SIG-M5 (cell line): ENCODE data around the gene GTPBP8.

Source experiments
- DNase-seq: peaks from one replicate; lab custom pipeline; 2025; lab: John Stamatoyannopoulos, UW

GTPBP8 gene

DNA sequence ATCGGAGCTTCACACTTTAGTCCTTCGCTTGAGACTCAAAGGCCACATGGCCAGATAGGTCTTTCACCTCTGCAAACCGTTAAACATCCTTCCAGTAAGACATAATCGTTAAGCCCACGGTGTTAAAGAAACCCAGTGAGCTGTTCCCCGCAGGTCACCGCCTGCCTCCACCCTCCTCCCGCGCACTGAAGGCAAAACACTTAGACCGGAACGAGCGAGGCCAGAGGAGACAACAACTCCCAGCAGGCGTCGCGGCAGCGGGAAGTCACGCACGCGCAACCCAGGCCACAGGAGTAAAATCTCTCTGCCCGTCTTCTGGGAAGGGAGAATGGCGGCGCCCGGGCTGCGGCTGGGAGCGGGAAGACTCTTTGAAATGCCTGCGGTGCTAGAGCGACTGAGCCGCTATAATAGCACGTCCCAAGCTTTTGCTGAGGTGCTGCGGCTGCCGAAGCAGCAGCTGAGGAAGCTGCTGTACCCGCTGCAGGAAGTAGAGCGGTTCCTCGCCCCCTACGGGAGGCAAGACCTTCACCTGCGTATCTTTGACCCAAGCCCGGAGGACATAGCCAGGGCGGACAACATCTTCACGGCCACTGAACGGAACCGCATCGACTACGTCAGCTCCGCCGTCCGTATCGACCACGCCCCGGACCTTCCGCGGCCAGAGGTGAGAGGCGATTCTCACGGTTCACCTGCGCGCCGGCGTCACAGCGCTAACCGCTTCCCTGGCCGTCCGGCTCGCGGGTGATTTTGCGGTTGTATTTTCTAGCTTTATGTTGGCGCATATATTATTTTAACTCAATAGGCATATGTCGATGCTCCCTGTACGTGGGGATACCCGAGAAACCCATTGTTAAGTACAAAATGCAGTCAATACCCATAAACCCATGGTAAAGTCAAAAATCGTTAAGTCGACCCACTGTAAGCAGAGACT lies at the start of gene GTPBP8:
Gene GTPBP8 (plus strand): TSS at position 313 of the 931 bp plus-strand sequence. CDS start 16 bp downstream, at position 329.
- peak; percentile 51 for DNase-seq

DNA sequence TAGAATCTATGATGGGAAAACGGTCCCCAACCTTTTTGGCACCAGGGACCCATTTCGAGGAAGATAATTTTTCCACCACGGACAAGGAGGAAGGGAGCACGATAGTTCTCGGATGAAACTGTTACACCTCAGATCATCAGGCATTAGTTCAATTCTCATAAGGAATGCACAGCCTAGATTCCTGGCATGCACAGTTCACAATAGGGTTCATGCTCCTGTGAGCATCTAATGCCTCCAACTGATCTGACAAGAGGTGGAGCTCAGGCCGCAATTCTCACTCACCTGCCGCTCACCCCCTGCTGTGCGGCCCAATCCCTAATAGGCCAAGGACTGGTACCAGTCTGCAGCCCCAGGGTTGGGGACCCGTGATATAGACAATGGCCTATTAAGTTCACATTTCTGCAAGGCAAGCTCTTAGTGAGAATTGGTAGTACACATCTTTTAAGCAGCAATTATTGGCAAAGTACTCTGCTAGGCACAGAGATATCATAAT lies 42.4 kb upstream of the GTPBP8 start:
- no peak for DNase-seq

DNA sequence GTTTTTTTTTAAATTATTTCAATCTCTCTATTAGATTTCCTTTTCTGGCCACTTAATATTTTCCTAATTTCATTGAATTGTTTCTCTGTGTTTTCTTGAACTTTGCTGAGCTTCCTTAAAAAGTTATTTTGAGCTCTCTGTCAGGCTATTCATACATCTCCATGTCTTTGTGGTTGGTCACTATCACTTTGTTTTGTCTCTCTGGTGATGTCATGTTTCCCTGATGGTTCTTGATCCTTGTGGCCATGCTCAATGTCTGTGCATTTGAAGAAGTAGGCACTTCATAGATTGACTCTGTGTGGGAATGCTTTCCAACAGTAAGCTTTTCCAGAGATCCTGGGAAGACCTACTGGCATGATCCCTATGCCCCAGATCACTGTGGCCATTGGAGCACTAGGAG lies 34.4 kb upstream of the GTPBP8 start:
- no peak for DNase-seq

DNA sequence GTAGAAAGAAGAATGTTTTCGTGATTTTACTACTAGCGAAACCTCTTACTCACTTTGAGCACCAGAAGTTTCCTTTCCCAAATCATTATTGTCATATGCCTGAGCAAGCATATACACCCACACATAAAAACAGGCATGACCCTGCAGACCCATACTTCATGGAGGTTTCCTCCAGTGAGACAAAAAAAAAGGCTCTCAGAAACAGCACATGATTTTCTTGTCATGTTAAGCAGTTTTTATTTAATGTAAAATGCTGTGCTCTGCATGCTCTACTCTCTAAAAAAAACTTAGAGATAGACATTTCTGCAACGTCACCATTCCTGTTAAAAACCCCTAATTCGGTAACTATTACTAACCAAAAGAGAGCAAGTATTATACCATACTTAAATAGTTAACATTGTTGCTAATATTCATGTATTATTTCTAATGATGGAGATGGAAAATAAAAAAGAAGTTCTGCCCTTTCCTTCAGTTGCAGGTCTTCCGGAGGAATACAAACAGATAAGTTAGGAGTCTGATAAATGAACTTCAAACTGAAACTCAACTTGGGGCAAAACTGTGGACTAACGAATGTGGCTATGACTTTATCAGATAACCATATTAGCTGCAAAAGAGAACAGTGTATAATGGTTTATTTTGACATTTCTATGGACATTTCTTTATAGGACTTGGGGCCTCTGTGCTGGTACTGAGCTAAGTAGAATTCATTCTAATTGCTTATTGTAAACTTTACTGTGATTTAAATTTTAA lies 31.8 kb upstream of the GTPBP8 start:
- DNase-seq, result no peak

DNA sequence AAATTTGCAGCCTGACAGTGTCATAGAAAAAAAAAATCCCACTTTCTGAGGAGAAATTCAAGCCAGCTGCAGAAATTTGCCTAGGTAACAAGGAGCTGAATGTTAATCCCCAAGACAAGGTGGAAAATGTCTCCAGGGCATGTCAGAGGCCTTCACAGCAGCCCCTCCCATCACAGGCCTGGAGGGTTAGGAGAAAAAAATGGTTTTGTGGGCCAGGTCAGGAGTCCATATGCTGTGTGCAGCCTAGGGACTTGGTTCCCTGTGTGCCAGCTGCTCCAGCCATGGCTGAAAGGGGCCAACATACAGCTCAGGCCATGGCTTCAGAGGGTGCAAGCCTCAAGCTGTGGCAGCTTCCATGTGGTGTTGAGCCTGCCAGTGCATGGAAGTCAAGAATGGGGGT lies 27.1 kb upstream of the GTPBP8 start:
- DNase-seq, result no peak

DNA sequence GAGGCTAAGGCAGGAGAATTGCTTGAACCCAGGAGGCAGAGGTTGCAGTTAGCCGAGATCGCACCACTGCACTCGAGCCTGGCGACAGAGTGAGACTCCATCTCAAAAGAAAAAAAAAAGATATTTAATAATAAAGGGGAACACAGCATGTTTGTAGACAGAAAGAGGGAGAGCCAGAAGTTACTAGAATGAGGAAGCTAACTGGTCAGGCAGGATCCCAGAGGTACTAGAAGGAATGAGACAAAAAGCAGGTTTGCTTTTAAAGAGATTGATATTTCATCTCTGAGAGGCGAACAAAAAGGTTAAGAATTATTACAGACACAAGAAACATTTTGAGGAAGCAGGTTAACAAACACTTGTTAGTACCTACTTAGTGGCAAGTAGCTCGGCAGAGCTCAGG lies 25.1 kb upstream of the GTPBP8 start:
- no peak for DNase-seq

DNA sequence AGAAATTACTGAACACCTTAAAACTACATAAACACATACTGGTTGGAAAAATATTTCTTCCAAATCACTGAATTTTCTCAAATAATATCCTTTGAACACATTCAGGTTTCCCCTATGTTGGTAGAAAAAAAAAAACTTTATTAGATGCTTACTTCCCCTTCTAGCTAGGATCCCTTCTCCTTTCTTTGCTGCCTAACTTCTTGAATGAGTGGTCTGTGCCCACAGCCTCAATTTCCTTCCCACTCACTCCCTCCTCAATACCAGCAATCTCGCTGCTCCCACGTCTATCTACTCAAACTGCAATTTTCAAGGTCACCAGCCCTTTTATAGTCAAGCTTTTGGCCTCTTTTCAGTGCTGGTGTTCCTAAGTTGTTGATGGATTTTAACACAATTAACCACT lies 24.2 kb upstream of the GTPBP8 start:
- peak; percentile 72 for DNase-seq

DNA sequence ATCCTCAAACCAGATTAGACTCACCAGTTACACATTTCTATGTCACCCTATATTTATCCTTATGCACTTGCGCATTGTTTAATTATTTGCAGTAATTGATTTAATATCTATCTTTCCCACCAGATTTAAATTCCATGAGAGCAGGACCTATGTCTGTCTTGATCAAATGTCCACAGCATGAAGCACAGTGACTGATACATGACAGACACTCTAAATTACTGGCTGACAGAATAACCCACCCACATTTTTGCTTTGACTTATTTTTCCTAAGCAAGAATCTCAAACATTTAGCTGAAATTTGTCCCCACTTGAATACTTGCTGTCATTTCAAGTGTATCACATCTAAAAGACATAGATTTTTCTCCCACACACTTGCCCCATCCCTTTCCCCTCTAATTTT lies 23.4 kb upstream of the GTPBP8 start:
- DNase-seq, result no peak

DNA sequence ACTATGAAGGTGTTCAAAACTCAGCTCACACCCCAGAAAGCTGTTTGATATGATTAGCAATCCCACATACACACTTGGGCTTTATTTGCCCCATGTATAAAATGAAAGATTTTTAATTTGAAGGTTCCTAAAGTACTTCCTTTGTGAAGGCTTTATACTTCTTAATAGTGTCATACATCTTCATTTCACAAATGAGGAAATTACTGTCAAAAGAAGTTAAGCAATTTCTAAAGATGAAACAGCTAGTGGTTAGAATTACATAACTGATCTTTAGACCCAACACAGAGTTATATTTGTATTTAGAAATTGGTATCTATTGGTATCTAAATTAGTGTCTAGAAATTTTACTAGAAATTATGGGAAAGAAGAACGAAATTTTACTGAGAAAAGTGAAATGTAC lies 23.0 kb upstream of the GTPBP8 start:
- peak; percentile 79 for DNase-seq

DNA sequence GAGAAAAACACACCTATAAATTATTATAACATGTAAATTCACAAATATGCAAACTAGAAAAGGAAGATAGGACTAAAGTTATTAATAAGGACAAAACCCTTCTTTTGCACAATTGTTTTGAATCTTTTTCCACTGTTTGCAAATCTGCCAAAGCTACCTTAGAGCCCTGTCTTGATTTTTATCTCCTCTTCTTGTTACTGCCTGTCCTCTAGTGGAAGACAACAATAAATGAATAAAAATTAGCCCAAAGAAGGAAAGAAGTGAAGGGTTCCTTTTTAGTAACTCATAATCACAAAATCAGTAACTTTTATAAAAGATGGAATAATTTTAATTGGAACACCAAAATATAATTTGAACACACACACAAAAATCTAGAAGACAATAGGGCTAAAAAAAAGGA lies 18.6 kb upstream of the GTPBP8 start:
- DNase-seq, result no peak

DNA sequence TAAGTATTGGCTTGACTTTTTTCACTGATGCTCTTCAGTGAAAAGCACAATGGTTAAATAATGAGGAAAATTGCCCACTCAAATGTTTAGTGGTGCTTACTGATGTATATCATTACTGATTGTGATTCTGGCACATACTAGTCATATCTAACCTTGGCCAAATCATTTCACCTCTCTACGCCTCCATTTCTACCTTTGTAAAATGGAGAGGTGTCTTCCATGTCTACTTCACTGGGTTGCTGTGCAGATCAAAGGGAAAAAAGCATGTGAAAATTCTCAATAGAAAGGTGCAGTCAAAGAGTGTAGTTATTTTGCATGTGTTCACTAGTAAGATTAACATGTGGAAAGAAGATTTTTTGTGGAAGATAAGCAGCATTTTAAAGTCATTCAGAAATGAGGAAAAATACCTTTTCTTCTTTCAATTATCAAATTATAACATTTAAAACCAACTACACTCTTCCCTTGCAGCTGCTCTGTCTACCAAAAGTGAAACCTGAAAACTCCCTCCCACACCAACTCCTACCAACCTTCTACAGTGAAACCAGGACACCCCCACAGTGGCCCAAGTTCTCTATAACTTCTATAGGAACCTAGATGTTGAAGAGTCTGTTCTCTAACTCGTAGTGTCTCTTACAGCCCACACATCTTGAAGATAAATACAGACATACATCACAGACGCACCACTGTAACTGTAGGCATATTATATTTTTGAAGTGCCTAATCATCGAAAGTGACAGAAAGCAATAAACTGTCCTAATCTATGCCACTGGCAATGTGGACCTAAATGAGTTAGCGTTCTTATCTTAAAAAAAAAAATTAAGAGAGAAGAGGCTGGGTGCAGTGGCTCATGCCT lies 17.2 kb upstream of the GTPBP8 start:
- no peak for DNase-seq

DNA sequence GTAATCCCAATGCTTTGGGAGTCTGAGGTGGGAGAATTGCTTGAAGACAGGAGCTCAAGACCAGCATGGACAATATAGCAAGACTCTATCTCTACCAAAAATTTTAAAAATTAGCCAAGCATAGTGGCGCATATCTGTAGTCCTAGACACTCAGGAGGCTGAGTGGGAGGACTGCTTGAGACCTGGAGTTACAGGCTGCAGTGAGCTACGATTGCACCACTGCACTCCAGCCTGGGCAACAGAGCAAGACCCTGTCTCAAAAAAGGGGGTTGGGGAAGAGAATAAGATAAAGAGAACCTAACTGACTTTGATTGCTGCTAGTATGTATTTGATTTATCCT lies 16.6 kb upstream of the GTPBP8 start:
- no peak for DNase-seq

DNA sequence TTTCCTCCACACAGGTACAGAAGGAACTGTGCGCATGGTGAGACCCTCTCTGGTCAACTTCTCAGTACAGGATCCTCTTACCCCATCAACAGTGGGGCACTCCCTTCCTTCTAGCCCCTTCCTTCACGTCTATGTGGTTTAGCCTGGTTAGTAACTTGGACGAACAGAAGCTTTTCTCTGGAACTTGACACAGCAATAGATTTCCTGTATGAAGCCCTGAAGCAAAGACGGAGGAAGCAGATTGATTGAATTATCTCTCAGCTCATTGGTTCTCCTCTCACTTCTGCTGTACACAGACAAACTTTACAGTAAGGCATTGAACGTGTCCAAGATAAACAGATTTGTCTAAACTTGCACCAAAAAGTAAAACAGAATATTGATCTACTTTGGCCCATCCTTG lies 15.9 kb upstream of the GTPBP8 start, which contains the start of gene CD200R1:
Gene CD200R1 (minus strand): TSS at position 210 of the 400 bp plus-strand sequence. CDS start 246 bp downstream, outside the sequence.
- no peak for DNase-seq

DNA sequence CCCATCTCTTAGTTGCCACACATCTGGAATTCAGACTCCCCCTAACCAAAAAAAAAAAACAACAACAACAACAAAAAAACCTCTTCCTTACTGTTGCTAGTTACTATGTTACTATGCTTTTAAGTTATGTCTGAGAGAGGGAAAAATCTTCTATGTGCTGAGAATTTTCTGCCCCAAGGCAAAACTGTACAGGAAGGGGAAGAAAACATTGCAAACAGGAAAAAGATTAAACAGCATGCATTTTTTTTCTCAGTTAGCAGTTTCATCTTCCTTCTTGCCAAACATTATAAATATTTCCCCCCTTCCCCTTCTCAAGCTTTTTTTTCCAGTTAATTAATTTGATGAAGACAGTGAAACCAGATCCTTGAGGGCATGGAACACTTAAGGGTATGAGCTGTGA lies 14.8 kb upstream of the GTPBP8 start:
- no peak for DNase-seq

DNA sequence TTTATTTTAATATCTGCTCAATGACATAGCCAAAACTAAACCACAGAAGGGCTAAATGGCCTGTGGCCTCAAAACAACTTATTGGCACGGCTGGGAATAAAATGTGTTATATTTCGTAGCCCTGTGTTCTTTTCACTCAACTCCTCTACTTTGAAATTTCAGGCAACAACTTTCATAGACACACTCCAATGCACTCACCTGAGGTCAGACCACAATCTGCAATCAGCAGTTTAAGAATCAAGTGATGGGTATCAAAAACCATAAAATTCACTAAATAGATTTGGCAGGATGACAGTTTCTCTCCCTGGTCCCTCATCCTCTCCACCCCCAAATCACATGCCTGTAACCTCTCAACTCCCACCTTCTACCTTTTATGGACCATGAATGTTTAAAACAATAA lies 13.8 kb upstream of the GTPBP8 start:
- DNase-seq, result no peak

DNA sequence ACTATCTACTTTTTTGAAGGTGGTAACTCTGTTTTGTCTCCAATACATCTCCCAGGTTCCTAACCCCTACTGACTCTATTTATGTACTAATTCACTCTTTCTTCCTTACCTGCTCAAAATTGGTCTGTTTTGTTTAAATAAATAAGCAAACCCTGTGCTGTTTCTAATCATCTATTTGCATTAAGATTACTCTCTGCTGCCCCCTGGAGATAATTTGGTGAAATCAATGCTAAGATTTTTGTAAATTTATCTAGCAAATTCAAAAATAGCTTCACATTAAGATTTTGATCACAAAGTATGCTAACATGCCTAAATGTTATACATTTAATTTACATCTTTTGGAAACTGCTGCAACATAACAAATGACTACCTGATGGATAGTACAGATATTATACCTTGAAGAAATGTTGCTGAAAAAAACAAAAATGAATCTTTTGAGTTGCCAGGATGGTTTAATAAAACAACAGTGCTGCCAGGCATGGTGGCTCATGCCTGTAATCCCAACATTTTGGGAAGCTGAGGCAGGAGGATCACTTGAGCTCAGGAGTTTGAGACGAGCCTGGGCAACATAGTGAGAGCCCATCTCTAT lies 11.4 kb upstream of the GTPBP8 start:
- no peak for DNase-seq

DNA sequence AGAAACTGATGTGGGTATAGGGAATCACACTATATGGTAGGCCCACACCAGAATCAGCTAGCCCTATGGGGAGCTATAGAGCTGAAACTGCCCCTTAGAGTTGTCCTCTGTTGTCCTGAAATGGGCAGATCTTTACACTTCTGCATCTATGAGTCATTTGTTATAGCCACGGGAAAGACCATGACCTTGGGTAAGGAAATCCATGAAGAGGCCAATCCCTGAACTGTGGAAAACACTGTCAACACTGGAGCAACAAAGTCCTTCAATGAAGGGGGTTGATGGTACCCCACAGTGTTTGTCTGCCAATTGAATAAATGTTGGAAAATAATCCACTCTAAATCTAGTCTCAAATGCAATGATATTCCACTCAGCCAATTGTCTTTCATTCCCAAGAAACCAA lies 10.7 kb upstream of the GTPBP8 start:
- no peak for DNase-seq

DNA sequence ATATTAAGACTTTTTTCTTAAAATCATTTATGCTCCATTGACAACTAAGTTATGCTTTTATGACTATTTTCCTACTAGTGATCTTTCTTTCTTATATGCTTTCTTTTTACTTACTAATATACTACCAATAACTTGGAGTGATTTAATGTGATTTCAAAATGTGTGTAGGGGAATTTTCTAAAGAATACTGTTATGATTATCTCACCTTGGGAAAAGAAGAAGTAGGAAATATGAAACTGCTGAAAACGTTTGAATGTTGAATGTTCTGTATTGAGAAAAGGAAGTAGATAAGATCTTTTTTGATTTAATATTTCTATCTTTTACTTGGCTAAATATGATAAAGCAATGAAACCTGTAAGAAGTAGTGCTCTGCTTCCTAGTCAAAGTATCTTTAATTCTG lies 8.1 kb upstream of the GTPBP8 start:
- DNase-seq, result no peak

DNA sequence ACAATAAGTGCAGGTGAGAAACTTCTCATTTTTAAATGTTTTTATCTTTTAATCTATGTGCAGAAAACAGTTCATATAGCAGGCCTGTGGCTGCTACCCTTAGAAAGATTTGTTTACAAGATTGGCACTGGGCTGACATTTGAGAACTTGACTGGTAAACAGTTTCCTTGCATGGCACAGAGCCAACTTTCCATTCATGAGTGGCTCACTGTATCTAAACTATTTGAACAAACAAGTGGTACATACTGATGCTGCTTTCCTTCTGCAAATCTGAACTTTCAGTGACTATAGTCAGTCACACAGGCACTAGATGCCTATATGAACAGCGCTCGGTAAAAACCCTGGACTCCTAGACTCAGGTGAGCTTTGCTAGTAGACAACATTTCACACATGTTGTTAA lies 6.3 kb upstream of the GTPBP8 start:
- DNase-seq, result no peak

DNA sequence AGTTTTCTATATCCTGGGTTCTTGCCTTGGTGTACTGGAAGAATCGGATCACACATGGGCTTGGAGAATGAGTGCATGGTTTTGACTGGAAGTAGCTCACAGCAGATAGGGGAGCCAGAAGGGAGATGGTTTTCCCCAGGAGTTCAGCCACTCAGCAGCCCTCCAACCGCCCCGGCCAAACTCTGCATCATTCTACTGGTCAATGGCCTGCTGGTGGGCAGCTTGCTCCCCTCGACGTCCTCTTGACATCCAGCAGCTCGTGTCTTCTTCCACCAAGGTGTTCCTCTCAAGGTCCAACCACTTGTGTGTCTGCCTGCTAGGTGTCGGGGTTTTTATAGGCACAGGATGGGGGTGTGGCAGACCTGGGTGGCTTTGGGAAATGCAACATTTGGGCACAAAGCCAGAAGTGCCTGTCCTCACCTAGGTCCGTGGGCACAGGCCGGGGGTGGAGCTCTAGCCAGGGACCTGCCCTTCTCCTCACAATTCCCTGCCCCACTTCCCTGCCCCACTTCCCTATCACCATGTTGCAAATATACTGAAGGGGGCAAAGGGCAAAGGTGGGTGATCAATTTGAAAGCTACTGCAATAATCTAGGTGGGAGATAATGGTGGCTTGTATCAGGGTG lies 3.0 kb upstream of the GTPBP8 start:
- no peak for DNase-seq

DNA sequence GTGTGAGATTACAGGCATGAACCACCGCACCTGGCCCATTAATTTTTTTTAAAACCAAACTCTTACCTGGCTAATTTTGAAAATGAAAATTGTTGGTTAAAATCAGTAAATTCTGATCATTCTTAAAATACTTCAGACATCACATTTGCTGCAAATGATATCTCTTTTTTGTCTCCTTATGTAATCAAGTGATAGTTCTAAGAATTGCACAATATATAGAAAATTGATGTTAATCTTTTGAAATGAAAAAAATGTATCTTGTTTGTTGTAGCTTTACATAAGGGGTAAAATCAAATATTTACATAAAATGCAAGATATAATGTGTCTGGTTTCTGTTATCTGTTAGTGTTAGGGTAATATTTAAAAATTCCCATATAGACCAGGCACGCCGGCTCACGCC lies 5.0 kb downstream of the GTPBP8 start:
- DNase-seq, result no peak
